Stimulated activated CD8-positive, alpha-beta memory T cell treated with anti-CD3 and anti-CD28 coated beads, Interleukin-4, amount 100 ng/mL, for 24 hours (primary cell): ENCODE data around the gene SORCS1.

Source experiments
- DNase-seq: peaks from one replicate; pipeline ENCODE4 v3.0.0-alpha.2; 2020; ENCODE audit warnings: low read depth

The SORCS1 gene

DNA sequence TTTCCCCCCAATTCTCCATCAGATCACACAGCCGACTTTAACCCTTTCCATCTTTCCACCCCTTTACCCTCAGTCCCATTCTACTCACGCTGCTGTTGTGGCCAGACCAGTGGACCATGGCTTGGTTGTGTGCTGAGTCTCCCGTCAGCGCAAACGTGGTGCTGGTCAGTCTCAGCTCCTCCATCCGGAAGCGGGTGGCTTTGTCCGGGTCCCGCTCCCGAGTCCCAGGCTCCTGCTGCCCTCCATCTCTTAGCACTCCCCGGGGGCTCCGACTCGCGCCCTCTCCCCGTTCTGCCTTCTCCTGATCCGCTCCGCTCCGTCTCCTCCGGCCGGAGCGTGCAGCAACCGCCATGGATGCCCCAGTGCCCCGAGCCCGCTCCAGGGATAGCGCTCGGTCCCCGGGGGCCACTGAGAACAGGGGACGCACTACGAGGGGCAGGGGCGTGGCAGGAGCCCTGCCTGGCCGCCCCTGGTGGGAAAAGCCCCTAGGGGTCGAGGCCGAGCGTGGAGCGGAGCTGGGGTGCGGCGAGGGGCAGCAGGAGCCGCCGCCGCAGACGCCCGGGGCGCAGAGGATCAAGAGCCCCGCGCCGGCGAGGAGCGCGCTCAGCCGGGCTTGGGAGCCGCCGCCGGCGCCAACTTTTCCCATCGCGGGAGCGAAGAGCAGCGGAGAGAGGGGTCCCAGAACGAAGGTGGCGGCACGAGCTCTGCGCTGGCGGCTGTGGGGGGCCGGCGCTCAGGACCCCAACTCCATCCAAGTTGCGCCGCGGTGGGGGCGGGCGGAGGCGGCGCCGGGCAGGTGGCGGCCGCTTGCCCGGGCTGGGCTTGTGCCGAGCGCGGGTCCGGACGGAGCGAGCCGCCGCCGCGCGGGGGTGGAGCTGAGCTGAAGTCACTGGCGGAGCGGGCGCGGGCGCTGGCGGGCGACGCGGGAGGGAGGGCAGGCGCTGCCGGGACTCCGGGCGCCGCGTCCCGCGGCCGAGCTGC lies at the start of gene SORCS1:
TSS of gene SORCS1 (minus strand) at position 826 of the 981 bp plus-strand sequence.
- DNase-seq = no peak

DNA sequence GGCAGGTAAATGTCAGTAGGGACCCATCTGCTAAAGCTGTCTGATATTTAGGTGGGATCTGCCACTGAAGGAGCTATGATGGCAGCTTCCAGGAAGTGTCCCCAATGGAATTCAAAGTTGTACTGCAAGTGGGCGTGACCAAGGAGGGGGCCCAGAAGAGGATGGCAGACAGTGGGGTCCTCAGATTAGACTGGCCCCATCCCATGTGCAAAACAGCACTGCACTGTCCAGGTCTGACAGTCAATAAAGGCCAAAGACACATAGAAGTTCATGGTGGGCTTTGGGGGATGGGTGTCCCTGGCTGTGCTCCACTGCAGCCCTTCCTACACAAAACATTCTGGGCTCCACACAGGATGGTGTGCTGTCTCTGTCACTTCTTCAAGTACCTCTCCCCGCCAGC lies 49.8 kb upstream of the SORCS1 start:
- DNase-seq = no peak

DNA sequence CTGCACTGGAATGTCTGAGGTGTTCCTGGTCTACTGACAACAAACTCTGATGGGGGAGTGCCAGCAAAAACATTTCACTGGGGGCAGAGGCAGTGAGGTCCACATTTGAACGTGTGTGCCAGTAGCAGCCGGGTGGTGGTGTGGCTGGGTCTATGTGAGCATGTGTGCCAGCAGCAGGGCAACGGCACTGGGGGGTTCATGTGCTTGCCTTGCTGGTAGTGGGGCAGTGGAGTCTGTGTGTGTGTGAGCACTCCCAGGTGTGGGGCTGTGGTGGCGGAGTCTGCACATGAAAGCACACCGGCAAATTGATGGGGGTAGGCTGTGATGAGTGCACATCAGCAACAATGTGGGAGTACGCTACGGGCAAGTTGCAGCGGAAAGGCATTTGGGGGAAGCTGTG lies 49.4 kb upstream of the SORCS1 start:
- no peak for DNase-seq

DNA sequence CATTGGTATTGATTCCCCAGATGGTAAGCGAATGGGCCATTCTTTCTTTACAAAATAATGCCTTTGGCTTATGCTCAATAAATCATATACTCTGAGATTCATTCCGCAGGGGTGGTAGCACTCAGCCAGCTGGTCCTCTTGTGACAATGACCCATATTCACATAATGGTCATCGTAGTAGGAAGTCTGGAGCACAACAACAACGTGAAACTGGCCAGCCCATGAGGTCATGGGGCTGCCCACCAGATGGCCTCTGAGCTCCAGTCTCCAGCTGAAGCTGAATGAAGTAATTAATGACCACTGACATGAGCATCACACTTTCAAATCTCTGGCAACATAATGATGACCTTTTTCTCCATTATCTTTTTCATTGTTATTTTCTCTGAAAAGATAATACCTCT lies 42.3 kb upstream of the SORCS1 start:
- no peak for DNase-seq

DNA sequence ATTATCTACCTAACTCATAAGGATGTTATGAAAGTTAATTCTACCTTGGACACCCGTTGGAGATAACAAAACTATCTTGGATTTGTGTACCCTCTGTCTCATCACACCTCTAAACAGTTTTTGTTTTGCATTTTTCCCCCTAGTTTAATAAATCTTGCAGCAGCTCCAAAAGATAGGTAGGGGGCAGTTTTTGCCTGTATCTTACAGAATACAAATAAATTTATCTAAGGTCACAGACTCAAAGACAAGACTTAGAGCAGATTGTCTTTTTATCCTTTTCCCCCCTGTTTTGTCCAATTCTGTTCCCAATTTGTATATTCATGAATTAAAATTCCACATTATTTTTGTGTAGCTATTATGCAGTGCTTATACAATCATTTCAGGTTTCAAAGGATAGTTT lies 5.0 kb upstream of the SORCS1 start:
- no peak for DNase-seq

DNA sequence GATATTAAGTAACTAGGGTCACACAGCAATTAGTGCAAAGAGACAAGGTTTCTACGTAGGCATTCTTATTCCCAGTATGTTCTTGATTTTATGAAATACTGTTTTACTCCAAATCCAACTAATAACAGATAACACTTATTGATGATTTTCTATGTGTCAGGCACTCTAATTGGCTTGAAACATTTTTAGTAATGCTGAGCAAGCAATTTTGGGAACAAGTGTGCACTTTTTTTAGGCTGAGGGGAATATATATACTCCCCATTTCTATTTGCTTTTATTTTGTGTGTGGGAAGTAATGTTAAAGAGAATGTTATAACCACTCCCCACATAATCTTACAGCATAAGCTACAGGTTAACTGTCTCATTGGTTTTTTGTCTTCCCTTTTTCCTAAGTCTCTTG lies 4.2 kb upstream of the SORCS1 start:
- DNase-seq = no peak

DNA sequence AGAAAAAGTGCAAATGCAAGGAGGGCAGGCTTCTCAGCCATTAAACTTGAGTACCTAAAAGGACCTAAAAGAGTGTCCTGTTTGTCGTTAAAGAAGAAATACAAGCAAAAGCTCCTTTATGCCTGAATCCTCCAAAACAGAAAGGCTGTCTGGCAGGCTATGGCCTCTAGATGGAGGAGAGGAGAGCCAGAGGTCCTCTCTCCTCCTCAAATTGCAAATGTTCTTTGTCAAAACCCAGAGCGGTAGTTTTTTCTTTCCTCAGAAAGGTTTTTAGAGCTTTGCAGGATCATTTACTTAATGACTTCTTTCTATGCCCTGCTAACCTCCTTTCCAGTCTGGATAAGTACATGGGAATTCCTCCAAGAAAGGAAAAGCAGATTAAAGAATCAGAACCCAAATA lies 1.9 kb upstream of the SORCS1 start:
- DNase-seq = no peak

DNA sequence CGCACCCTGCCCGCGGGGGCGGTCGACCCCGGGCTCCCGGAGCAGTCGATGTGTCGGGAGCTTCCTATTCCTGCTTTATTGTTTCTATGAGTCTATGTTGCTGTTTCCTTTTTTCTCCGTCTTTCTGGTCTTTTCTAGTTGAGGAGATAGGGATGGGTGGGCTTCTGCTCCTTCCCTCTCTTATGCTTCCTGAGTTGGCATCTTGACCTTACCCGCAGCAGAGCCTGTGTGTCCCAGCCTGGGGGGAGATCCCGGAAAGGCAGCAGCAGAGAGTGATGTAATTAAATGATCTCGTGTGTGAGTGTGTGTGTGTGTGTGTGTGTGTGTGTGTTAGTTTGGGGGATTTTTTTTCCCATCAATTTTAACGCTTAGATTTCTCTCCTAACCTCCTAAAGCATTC lies 486 bp upstream of the SORCS1 start:
- no peak for DNase-seq

DNA sequence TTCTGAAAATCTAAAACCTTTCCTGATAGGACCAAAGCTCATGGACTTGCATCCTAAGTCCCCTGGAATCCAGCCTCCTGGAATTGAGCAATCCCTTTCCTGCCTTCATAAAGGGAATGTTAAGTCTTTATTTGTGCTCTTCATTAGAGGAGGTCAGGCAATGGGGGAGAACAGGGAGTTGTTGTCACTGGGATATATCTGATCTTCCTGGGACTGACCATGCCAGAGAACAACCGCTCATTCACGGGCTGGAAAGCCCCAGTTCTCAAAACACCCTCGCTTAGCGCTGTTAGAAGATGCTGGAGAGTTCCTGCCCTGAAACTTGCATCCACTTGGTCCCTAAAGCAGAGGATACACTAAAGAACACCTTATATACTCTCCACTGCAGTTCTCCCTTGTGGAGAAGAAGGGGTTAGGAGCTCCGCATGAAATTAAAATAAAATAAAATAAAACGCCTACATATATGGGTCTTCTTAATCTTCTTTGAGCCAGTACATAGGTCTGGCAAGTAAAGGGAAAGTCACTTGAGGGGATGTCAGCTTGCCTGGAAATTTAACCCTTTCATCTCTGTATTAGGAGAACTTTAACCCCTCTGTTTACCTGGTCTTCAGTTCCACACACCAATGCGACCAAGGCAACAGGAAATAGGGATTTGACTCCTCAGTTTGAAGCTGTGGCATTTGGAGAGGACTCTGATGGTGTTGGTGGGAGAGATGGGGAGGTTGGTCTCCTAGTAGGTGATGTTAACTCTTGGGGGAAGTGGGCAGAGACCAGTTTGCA lies 1.2 kb downstream of the SORCS1 start:
- DNase-seq = no peak

DNA sequence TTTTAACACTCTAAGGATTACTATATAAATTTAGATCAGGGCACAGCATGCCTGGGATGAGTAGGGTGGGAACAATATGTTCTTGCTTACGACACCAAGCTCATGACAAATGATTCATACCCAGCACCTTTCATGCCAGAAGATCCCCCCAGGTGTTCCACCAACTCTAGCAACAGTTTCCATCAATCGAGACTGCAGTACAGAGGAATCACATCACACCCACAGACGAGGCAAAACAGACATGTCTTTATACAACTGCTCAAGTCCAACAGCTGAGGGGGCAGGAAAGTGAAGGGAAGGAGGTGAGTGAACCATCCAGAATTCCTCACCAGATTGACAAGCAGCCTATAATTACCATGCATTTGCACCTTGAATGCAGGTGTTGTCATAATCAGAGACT lies 3.6 kb downstream of the SORCS1 start:
- DNase-seq = no peak

DNA sequence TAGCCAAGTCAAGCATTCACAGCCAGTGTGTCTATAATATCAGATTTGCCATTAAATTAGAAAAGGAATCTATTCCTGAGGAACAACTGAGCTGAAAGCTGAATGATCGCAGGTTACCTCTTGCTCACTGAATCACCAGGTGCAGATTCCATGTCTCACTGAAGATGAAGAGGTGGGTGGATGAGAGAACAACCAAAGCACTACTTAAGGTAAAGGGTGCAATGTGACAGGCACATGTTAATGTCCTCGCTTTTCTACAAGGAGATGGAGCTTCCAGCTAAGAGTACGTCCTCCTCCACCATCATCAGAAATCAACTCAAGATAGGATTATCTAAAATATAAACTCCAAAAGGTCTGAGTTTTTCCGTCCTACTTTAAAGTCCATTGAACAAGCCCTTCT lies 4.6 kb downstream of the SORCS1 start:
- DNase-seq = no peak

DNA sequence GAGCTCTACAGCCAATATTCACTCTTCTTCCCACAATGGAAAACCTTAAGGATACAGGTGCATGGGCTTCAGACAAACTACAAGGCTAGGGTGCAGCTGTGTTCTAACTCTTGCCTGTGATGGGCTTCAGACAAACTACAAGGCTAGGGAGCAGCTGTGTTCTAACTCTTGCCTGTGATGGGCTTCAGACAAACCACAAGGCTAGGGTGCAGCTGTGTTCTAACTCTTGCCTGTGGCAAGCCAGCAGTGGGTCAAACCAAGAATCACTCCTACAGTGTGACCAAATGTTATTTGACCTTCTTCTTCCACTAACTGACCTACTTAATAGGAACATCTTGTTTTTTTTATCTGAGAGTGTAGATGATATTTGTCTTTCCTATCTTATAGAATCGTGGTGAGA lies 7.4 kb downstream of the SORCS1 start:
- DNase-seq = no peak

DNA sequence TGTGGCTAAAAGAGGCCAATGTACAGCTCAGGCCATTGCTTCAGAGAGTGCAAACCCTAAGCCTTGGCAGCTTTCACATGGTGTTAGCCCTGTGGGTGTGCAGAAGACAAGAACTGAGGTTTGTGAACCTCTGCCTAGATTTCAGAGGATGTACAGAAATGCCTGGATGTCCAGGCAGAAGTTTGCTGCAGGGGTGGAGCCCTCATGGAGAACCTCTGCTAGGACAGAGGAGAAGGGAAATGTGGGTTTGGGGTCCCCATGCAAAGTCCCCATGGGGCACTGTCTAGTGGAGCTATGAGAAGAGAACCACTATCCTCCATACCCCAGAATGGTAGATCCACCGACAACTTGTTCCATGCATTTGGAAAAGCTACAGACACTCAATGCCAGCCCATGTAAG lies 12.4 kb downstream of the SORCS1 start:
- no peak for DNase-seq

DNA sequence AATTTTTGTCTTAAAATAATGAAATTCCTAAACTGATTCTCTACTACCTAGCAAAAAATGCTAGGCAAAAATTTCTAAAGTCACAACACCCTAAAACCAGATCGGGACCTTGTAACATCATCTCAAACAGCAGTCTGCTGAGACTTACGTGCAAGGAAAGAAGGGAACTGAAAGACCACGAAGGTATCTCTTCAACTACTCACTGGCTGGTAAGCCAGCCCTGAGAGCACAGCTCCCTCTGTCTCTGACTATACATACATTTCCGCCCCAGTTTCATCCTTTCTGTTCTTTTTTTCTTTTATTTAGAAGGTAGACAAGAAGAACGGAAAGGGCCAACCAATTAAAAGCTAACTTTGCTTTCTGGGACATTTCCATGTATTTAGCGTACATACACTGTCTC lies 15.6 kb downstream of the SORCS1 start:
- DNase-seq = no peak

DNA sequence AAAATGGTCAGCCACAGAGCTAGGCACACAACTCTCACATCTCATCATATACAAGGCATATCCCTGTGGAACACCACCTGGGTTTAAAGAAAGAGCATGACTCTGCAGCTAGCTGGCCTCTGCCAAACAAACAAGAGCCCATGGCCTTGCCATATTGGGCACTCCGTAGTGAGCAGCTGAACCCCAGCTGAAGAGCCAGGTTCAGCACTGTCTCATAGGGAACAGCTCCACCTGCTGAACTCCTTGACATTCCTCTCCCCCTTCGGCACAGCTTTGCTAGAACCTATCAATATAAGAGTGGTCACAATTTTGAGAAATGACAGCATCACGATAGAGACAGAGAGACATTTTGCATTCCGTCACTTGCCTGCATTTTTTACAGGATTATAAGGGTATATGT lies 20.0 kb downstream of the SORCS1 start:
- DNase-seq = no peak

DNA sequence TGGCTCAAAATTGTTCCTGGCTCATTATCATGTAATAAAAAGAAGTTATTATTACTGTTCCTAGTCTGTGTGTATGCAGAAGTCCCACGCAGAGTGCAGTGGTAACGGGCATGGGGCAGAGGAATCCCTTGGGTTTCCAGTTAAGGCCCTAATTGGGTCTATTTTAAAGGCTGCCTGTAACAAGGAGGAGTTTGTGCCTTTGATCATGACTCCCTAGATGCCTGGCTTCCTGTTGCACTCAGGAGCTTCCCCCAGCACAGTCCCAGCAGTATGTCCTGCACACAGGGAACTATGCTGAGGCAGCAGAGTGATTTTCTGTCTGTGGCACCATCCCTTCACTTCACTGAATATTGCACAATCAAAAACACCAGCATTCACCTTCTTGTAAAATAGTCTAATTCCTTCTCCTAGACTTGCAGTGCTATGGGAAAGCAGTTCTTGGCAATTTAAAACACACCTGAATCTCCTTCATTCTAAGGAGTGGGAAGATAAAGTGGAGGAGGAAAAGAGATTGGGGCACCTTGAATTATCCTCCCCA lies 22.9 kb downstream of the SORCS1 start:
- no peak for DNase-seq

DNA sequence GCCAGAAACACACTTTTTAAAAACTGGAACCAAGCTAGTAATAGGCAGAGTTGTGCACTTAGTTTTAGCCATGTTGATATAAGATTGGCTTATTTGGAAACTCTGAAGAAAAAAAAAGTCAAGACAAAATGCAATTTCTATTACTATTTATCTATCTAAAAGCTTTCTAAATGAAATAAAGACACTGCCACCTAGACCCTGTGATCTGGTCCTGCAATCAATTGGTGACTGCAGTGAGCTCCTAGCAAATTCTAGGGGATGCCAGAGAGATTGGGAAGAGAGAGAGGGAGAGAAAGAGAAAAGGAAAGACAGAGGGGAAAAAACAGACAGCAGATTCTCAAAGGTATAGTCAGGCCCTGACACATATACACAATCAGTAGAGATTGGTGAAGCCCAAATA lies 25.3 kb downstream of the SORCS1 start:
- DNase-seq = no peak

DNA sequence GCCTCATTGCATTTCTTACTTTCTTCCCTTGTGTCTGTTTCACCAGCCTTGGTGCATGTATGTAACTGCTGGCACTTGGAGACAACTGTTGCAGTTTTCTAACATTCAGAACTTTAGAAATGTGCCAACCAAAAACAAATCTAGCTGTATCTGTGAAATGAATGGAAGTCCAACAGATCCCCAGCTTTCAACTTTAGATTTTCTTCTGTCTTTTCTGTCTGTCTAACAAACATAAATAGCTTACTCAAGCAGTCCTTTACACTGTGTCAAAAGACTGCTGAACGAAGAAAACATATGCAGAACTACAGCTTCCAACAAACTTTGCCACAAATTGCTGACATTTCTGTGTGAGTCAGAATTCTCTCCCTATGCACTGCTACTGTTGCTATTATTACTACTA lies 30.9 kb downstream of the SORCS1 start:
- DNase-seq = no peak

DNA sequence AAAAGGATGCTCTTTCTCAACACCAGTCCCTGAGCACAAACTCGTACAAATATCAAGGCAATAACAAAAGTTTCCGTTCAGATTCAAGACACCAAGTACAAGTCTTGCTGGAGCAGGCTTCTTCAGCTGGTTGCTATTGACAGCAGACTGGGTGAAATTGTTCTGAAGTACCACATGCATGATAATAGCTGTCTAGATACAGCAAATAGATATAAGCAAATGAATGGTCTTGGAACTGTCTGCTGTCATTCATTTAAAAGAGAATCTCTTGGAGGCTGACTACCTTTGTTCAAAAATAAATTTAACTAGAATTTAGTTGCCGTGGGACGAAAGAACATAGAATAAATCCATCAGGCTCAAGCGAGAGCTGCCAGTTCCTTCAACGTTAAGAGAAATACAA lies 35.5 kb downstream of the SORCS1 start:
- no peak for DNase-seq

DNA sequence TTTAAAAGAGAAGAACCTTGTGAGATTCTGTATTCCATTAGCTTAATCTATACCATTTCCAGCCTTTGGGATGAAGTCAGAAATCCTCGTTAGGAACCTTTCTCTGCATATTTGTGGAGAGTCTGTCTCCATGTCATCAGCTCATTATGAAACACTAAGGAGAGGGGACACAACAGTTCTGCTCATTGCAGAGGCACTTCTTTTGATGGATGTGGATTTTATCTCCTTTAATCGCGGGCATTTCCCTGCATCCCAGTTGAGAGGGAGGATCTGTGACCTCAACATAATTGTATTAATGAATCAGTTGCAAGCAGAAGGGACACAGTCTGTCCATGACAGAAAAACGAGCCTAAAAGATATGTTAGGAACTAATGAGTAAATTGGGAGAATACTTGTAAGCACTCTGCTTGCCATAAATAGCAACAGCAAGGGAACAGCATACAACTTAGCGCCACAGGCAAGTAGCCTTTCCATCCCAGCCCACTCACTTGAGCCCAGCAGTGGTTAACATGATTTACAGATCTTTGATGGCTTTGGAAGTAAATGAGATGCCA lies 37.9 kb downstream of the SORCS1 start:
- no peak for DNase-seq

DNA sequence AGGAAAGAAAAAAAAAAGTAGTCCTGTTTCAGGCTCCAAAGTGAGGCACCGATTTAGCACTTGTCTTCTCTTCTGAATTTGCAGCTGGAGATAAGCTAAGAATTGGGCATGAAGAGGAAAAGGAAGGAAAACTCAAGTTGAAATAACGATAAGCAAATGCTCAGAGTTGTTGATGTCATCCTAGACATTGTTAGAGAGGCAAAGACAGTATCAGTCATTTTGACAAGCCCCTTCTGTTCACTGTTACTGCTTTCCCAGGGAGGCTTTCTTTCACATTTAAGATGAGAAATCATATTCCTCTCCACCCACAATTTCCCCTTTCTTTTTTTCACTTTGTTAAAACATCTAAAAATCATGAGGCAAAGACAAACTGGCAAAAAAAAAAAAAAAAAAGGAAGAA lies 41.8 kb downstream of the SORCS1 start:
- DNase-seq = no peak

DNA sequence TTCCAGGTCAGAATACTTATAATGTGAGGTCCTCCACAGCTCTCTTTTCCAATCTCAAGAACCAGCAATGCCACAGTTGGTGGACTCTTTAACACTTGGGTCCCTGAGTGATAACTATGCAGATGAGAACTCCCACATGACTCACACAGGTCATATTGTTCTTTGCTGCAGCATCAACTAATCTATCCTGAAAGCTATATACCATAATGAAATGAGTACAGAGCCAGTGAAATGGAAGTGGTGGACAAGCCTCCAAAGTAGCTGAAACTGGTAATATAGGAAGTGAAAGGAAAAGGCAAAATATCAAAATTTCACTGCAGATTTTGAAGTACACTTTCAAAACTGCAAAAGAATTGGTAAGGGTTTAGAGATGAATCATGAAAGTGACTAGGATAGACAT lies 45.6 kb downstream of the SORCS1 start:
- DNase-seq = no peak
